Naive thymus-derived CD4-positive, alpha-beta T cell (primary cell): ENCODE data around the gene MX1. TPM values are rescaled to one million over a fixed set of nuclear protein-coding genes. Genes with fewer than 3 reads are reported as not detected.

ENCODE experiments used
- ATAC-seq: fragments of 150-1000 bp; cut with Tn5 transposase; 2 replicates; pipeline ENCODE4 v1.10.0; 2021; ENCODE audit warnings: mild to moderate bottlenecking, moderate library complexity
- CTCF ChIA-PET: fragments of 350-600 bp; sonication (Branson Sonifier 250); formaldehyde crosslinking; loops from one replicate; lab custom pipeline; 2021; ENCODE audit warnings: antibody characterized with exemption; lab: Charles Lee
- POLR2A ChIA-PET: fragments of 350-600 bp; sonication (Branson Sonifier 250); formaldehyde crosslinking; loops from one replicate; lab custom pipeline; 2021; ENCODE audit warnings: antibody characterized with exemption, inconsistent platforms; lab: Charles Lee
- DNase-seq, 9 donors: peaks; one replicate each; pipeline versions ENCODE4 v3.0.0 to v3.0.0-alpha.2; 2020 to 2022; ENCODE audit warnings: mixed read lengths in 1 of 9
- H3K27ac ChIP-seq: one replicate; pipeline ENCODE4 v1.7.0; 2013; ENCODE audit warnings: mild to moderate bottlenecking, low read depth, low read length, moderate library complexity
- H3K27me3 ChIP-seq, 2 donors: one replicate each; pipeline ENCODE4 v1.7.0; 2013; ENCODE audit warnings: low read length in 2 of 2, mild to moderate bottlenecking in 2 of 2, moderate library complexity in 2 of 2; ENCODE audit not compliant: control insufficient read depth in 2 of 2, insufficient read depth in 2 of 2
- H3K36me3 ChIP-seq, 3 experiments: 1 replicate in 2 of 3; 2 replicates in 1 of 3; pipeline ENCODE4 v1.7.0; 2013; ENCODE audit warnings: low read length in 3 of 3, mild to moderate bottlenecking in 3 of 3, moderate library complexity in 1 of 3; ENCODE audit not compliant: insufficient read depth in 3 of 3, control insufficient read depth in 2 of 3
- H3K4me1 ChIP-seq, 2 donors: one replicate each; pipeline ENCODE4 v1.7.0; 2013; ENCODE audit warnings: low read length in 2 of 2, mild to moderate bottlenecking in 2 of 2, moderate library complexity in 1 of 2; ENCODE audit not compliant: control insufficient read depth in 2 of 2, insufficient read depth in 2 of 2
- H3K4me3 ChIP-seq: 2 replicates; pipeline ENCODE4 v1.7.0; 2013; ENCODE audit warnings: mild to moderate bottlenecking, low read length
- H3K9me3 ChIP-seq, 3 experiments: 1 replicate in 2 of 3; 2 replicates in 1 of 3; pipeline ENCODE4 v1.7.0; 2013; ENCODE audit warnings: low read length in 3 of 3; ENCODE audit not compliant: control insufficient read depth in 2 of 3
- H3K27ac Mint-ChIP-seq, 9 donors: one replicate each; pipeline ENCODE4 v1.8.0; 2020 to 2022; ENCODE audit warnings: mixed read lengths in 9 of 9, mild to moderate bottlenecking in 8 of 9, moderate library complexity in 5 of 9, inconsistent platforms in 2 of 9
- H3K27me3 Mint-ChIP-seq, 5 donors: one replicate each; pipeline ENCODE4 v1.8.0; 2021 to 2022; ENCODE audit warnings: mixed read lengths in 5 of 5, mild to moderate bottlenecking in 1 of 5
- H3K36me3 Mint-ChIP-seq, 5 donors: one replicate each; pipeline ENCODE4 v1.8.0; 2020 to 2022; ENCODE audit warnings: mixed read lengths in 5 of 5, mild to moderate bottlenecking in 3 of 5, inconsistent platforms in 1 of 5
- H3K4me1 Mint-ChIP-seq, 7 donors: one replicate each; pipeline ENCODE4 v1.8.0; 2020 to 2022; ENCODE audit warnings: mixed read lengths in 7 of 7, mild to moderate bottlenecking in 3 of 7, inconsistent platforms in 1 of 7
- H3K4me3 Mint-ChIP-seq, 10 donors: one replicate each; pipeline ENCODE4 v1.8.0; 2020 to 2022; ENCODE audit warnings: mild to moderate bottlenecking in 10 of 10, mixed read lengths in 10 of 10, moderate library complexity in 6 of 10, inconsistent platforms in 2 of 10
- H3K9me3 Mint-ChIP-seq, 11 donors: one replicate each; pipeline ENCODE4 v1.8.0; 2020 to 2022; ENCODE audit warnings: mixed read lengths in 11 of 11, mild to moderate bottlenecking in 4 of 11, inconsistent platforms in 1 of 11, moderate library complexity in 1 of 11
- intact Hi-C, 2 donors: fragments of 100-400 bp; cut with micrococcal nuclease; formaldehyde crosslinking; loops; one replicate each; pipeline ENCODE4 v1.15.1; 2023
- polyA plus RNA-seq, 2 donors: library from polyadenylated mRNA; unstranded; fragments of 300-500 nt; fragmentation: Illumina TruSeq; gene quantifications; one replicate each; pipeline ENCODE4 v1.2.3, GENCODE V29; 2021
- total RNA-seq, 6 experiments: library from RNA in 5 of 6; stranded (reverse) in 5 of 6; gene quantifications; 1 replicate in 5 of 6; 2 replicates in 1 of 6; pipeline ENCODE4 v1.2.3 and lab custom pipeline; 2021 to 2026

MX1 gene
- total and polyA plus RNA-seq, 7 experiments from 2014 or later: 50.2 to 384 (median 74.5) TPM

GRCh38 chr21:41480086-41480690 lies 54.1 kb downstream of the MX1 start:
- no peak overlapping the region for H3K27ac ChIP-seq
- peak overlapping the region in 1 of 9 donors; percentile 11 for H3K27ac Mint-ChIP-seq
- no peak overlapping the region for H3K4me3 Mint-ChIP-seq
- DNase-seq (no peak), ATAC-seq (no peak)
- no peaks in the 10 kb centered on the region for H3K27me3 ChIP-seq
- H3K4me1 ChIP-seq: no peaks in the 10 kb centered on the region
- CTCF ChIA-PET: no interaction called here
- no peaks in the 10 kb centered on the region for H3K36me3 ChIP-seq
- H3K9me3 ChIP-seq: no peaks in the 10 kb centered on the region
- peaks cover 0 to 17% (median 8%) of the 10 kb centered on the region in 5 donors for H3K27me3 Mint-ChIP-seq
- peaks cover 0 to 7% (median 0%) of the 10 kb centered on the region in 7 donors for H3K4me1 Mint-ChIP-seq
- POLR2A ChIA-PET: no interaction called here
- no peak overlapping the region for H3K4me3 ChIP-seq
- H3K36me3 Mint-ChIP-seq: no peaks in the 10 kb centered on the region
- H3K9me3 Mint-ChIP-seq: no peaks in the 10 kb centered on the region
- intact Hi-C loops: no loop called here

- peaks cover 0 to 7% (median 0%) of the 10 kb centered on the region in 7 donors for H3K4me1 Mint-ChIP-seq
- Histone ChIP-seq H3K4me1 (no peaks in the 10 kb centered on the region), H3K27ac (no peak overlapping the region), H3K9me3 (no peaks in the 10 kb centered on the region), H3K4me3 (no peak overlapping the region), H3K27me3 (no peaks in the 10 kb centered on the region), H3K36me3 (no peaks in the 10 kb centered on the region)
- ChIA-PET POLR2A (no interaction called here), CTCF (no interaction called here)
- no peaks in the 10 kb centered on the region for H3K36me3 Mint-ChIP-seq
- peaks cover 0 to 17% (median 8%) of the 10 kb centered on the region in 5 donors for H3K27me3 Mint-ChIP-seq
- intact Hi-C loops: no loop called here
- H3K9me3 Mint-ChIP-seq: no peaks in the 10 kb centered on the region
- DNase-seq: no peak
- no peak overlapping the region for H3K27ac Mint-ChIP-seq
- no peak for ATAC-seq
- no peak overlapping the region for H3K4me3 Mint-ChIP-seq
These were observed 55.2 kb downstream of the MX1 start for GRCh38 chr21:41481191-41481590.

GRCh38 chr21:41482301-41482700 lies 56.3 kb downstream of the MX1 start:
- Histone ChIP-seq H3K9me3 (no peaks in the 10 kb centered on the region), H3K27me3 (no peaks in the 10 kb centered on the region), H3K27ac (no peak overlapping the region), H3K36me3 (no peaks in the 10 kb centered on the region), H3K4me3 (no peak overlapping the region), H3K4me1 (no peaks in the 10 kb centered on the region)
- no peaks in the 10 kb centered on the region for H3K9me3 Mint-ChIP-seq
- POLR2A ChIA-PET: no interaction called here
- peaks cover 0 to 21% (median 8%) of the 10 kb centered on the region in 5 donors for H3K27me3 Mint-ChIP-seq
- no peak overlapping the region for H3K4me3 Mint-ChIP-seq
- DNase-seq (no peak), ATAC-seq (no peak)
- H3K4me1 Mint-ChIP-seq: peaks cover 0 to 5% (median 0%) of the 10 kb centered on the region in 7 donors
- H3K27ac Mint-ChIP-seq: no peak overlapping the region
- intact Hi-C loops: no loop called here
- no peaks in the 10 kb centered on the region for H3K36me3 Mint-ChIP-seq
- CTCF ChIA-PET: no interaction called here

GRCh38 chr21:41482980-41483379 lies 56.9 kb downstream of the MX1 start:
- Histone ChIP-seq H3K36me3 (no peaks in the 10 kb centered on the region), H3K9me3 (no peaks in the 10 kb centered on the region), H3K4me3 (no peak overlapping the region), H3K27ac (no peak overlapping the region), H3K27me3 (no peaks in the 10 kb centered on the region), H3K4me1 (no peaks in the 10 kb centered on the region)
- intact Hi-C loops: no loop called here
- Mint-ChIP-seq H3K4me3 (no peak overlapping the region), H3K27me3 (peaks cover 0 to 21% (median 8%) of the 10 kb centered on the region in 5 donors), H3K9me3 (no peaks in the 10 kb centered on the region), H3K36me3 (no peaks in the 10 kb centered on the region), H3K27ac (no peak overlapping the region), H3K4me1 (no peaks in the 10 kb centered on the region)
- CTCF ChIA-PET: interaction anchor here (0.9 kb wide), 1 partner anchor 200 kb away, joined by 3 read pairs; no protein-coding TSS in a partner anchor
- no peak for DNase-seq
- POLR2A ChIA-PET: no interaction called here
- no peak for ATAC-seq

- ChIA-PET POLR2A (no interaction called here), CTCF (interaction anchor here (0.9 kb wide), 1 partner anchor 200 kb away, joined by 3 read pairs; no protein-coding TSS in a partner anchor)
- no peak for ATAC-seq
- Mint-ChIP-seq H3K4me3 (no peak overlapping the region), H3K27ac (no peak overlapping the region), H3K36me3 (no peaks in the 10 kb centered on the region), H3K9me3 (no peaks in the 10 kb centered on the region), H3K4me1 (no peaks in the 10 kb centered on the region), H3K27me3 (peaks cover 0 to 21% (median 8%) of the 10 kb centered on the region in 5 donors)
- no peaks in the 10 kb centered on the region for H3K9me3 ChIP-seq
- DNase-seq: no peak
- H3K4me3 ChIP-seq: no peak overlapping the region
- no peaks in the 10 kb centered on the region for H3K36me3 ChIP-seq
- H3K27ac ChIP-seq: no peak overlapping the region
- intact Hi-C loops: no loop called here
- no peaks in the 10 kb centered on the region for H3K27me3 ChIP-seq
- no peaks in the 10 kb centered on the region for H3K4me1 ChIP-seq
These were observed 57.4 kb downstream of the MX1 start for GRCh38 chr21:41483415-41483814.

GRCh38 chr21:41483973-41484372 lies 57.9 kb downstream of the MX1 start:
- CTCF ChIA-PET: interaction anchor here (0.9 kb wide), 1 partner anchor 201 kb away, joined by 3 read pairs; no protein-coding TSS in a partner anchor
- ATAC-seq: no peak
- no peak overlapping the region for H3K4me3 Mint-ChIP-seq

GRCh38 chr21:41487082-41487481 lies 61.0 kb downstream of the MX1 start:
- no peak overlapping the region for H3K4me3 ChIP-seq
- ATAC-seq (no peak), DNase-seq (no peak)
- H3K27me3 Mint-ChIP-seq: peaks cover 0 to 12% (median 5%) of the 10 kb centered on the region in 5 donors
- no peak overlapping the region for H3K27ac ChIP-seq
- CTCF ChIA-PET: no interaction called here
- peaks cover 0 to 2% (median 0%) of the 10 kb centered on the region in 7 donors for H3K4me1 Mint-ChIP-seq
- no peaks in the 10 kb centered on the region for H3K9me3 Mint-ChIP-seq
- H3K4me3 Mint-ChIP-seq: no peak overlapping the region
- H3K36me3 Mint-ChIP-seq: no peaks in the 10 kb centered on the region
- POLR2A ChIA-PET: no interaction called here
- no peaks in the 10 kb centered on the region for H3K27me3 ChIP-seq
- intact Hi-C loops: no loop called here
- H3K36me3 ChIP-seq: no peaks in the 10 kb centered on the region
- H3K27ac Mint-ChIP-seq: no peak overlapping the region
- no peaks in the 10 kb centered on the region for H3K9me3 ChIP-seq
- H3K4me1 ChIP-seq: no peaks in the 10 kb centered on the region

More at GRCh38 chr21:41483973-41484372, 57.9 kb downstream of the MX1 start:
- Histone ChIP-seq H3K27ac (no peak overlapping the region), H3K4me1 (no peaks in the 10 kb centered on the region), H3K4me3 (no peak overlapping the region), H3K27me3 (no peaks in the 10 kb centered on the region), H3K9me3 (no peaks in the 10 kb centered on the region), H3K36me3 (no peaks in the 10 kb centered on the region)
- no peak for DNase-seq
- POLR2A ChIA-PET: no interaction called here
- no peaks in the 10 kb centered on the region for H3K4me1 Mint-ChIP-seq
- H3K27ac Mint-ChIP-seq: no peak overlapping the region
- intact Hi-C loops: no loop called here
- peaks cover 0 to 21% (median 4%) of the 10 kb centered on the region in 5 donors for H3K27me3 Mint-ChIP-seq
- no peaks in the 10 kb centered on the region for H3K36me3 Mint-ChIP-seq
- no peaks in the 10 kb centered on the region for H3K9me3 Mint-ChIP-seq
